Mucosa of rectum (tissue), 2 donors: ENCODE data around the gene COL4A1.
"Not testable (repeated sequence)": the region's sequence is repeated elsewhere in the genome, so short reads cannot be mapped to it uniquely, and the experiment has no call there.

Source experiments
- H3K27ac ChIP-seq, 2 donors: one replicate each; pipeline ENCODE4 v1.7.0; 2013; ENCODE audit warnings: inconsistent platforms in 2 of 2, low read depth in 2 of 2, low read length in 2 of 2
- H3K27me3 ChIP-seq, 2 donors: one replicate each; pipeline ENCODE4 v1.7.0; 2013; ENCODE audit warnings: low read length in 2 of 2; ENCODE audit not compliant: control insufficient read depth in 2 of 2, insufficient read depth in 2 of 2
- H3K36me3 ChIP-seq, 2 donors: one replicate each; pipeline ENCODE4 v1.7.0; 2013; ENCODE audit warnings: low read length in 2 of 2; ENCODE audit not compliant: control insufficient read depth in 2 of 2, insufficient read depth in 2 of 2
- H3K4me1 ChIP-seq, 2 donors: one replicate each; pipeline ENCODE4 v1.7.0; 2013; ENCODE audit warnings: low read length in 2 of 2, mild to moderate bottlenecking in 1 of 2; ENCODE audit not compliant: control insufficient read depth in 2 of 2, insufficient read depth in 2 of 2
- H3K4me3 ChIP-seq, 2 donors: one replicate each; pipeline ENCODE4 v1.7.0; 2013; ENCODE audit warnings: low read length in 2 of 2
- H3K9ac ChIP-seq, 2 donors: one replicate each; pipeline ENCODE4 v1.7.0; 2013; ENCODE audit warnings: low read length in 2 of 2, low read depth in 1 of 2, mild to moderate bottlenecking in 1 of 2
- H3K9me3 ChIP-seq, 2 donors: one replicate each; pipeline ENCODE4 v1.7.0; 2013; ENCODE audit warnings: low read length in 2 of 2; ENCODE audit not compliant: control insufficient read depth in 2 of 2
- donor health status: healthy.
- donor health status: Normal muscosa, but diverticular disease.

COL4A1 gene

DNA sequence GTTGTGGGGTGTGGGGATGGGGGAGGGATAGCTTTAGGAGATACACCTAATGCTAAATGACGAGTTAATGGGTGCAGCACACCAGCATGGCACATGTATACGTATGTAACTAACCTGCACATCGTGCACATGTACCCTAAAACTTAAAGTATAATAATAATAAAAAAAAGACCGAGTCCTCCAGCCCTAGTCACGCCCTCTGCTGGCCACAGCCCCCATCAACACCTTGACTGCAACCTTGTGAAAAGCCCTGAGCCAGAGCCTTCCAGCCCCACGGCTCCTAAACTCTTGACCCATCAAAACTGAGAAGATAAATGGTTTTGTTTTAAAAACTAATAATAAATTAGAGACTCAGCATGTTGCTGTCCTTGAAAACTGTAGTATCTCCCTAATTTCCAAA is 194.6 kb downstream of the COL4A1 start:
- not testable (repeated sequence) for H3K9ac ChIP-seq, H3K27me3 ChIP-seq, H3K36me3 ChIP-seq, H3K4me3 ChIP-seq, H3K27ac ChIP-seq, H3K9me3 ChIP-seq, H3K4me1 ChIP-seq

DNA sequence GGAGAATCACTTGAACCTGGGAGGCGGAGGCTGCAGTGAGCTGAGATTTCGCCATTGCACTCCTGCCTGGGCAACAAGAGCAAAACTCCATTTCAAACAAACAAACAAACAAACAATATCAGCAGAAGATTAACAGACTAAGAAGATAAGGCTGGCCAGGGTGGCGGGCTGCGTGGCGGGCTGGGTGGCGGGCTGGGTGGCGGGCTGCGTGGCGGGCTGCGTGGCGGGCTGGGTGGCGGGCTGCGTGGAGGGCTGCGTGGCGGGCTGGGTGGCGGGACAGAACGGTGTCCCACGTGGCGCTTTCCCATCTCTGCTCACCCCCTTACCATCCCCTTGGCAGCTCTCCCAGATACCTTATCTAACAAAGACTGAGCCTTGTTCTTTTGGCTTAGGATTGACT is 196.2 kb downstream of the COL4A1 start:
- Histone ChIP-seq H3K36me3 (no peaks in the 10 kb centered on the region), H3K4me3 (no peak overlapping the region), H3K27ac (no peak overlapping the region), H3K27me3 (no peaks in the 10 kb centered on the region), H3K9me3 (no peaks in the 10 kb centered on the region), H3K9ac (no peak overlapping the region), H3K4me1 (no peaks in the 10 kb centered on the region)

DNA sequence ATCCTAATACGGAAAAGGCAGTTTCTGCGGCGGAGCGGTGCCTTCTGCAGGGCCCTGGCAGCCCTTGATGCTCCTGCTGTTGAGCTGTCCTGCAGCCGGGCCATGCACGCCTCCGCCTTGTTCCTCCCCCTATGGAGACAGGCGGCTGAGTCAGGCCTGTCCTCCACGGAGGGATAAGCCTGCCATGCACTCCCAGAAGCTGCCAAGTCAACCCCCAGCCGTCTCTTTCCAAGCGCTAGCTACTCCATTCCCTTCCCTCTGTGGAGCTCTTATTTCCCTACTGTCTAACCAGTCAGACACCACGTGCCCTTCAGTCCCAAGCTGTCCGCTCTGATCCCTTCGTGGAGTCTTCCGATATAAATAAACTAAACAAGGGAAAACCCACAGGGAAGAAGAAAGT is 197.0 kb downstream of the COL4A1 start:
- no peaks in the 10 kb centered on the region for H3K9me3 ChIP-seq
- no peaks in the 10 kb centered on the region for H3K4me1 ChIP-seq
- no peak overlapping the region for H3K27ac ChIP-seq
- H3K36me3 ChIP-seq, result no peaks in the 10 kb centered on the region
- H3K9ac ChIP-seq, result no peak overlapping the region
- no peaks in the 10 kb centered on the region for H3K27me3 ChIP-seq
- H3K4me3 ChIP-seq, result no peak overlapping the region

DNA sequence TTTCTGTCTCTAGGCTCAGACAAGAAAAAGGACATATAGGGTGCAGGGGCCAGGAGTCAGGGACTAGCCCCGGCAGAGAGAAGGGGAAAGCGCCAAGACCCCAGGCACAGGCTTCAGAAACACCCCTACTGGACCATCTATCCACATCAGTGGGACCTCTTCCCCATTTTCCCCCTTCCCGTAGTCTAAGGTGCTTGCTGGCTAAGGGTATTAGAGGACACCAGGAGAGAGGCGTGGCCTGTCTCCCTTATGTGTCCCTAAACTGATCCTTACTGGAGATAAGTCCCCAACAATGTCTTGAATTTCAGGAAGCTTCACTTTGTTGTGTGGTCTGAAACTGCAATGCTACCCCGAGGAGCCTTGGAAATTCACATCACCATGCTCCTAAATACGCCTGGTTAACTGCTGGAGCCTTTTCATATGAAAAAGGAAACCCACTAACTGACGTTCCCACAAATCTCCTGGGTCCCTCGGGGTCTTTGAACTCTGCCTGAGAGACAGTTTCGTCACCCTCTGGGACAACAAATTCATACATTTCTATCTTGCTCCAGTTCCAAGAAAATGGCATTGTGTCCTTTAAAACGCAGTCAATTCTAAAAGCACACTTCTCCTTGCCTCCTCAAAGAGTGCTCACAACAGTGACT is 197.7 kb downstream of the COL4A1 start:
- Histone ChIP-seq H3K27ac (no peak overlapping the region), H3K9ac (no peak overlapping the region), H3K9me3 (no peaks in the 10 kb centered on the region), H3K4me3 (no peak overlapping the region), H3K4me1 (no peaks in the 10 kb centered on the region), H3K36me3 (no peaks in the 10 kb centered on the region), H3K27me3 (no peaks in the 10 kb centered on the region)

DNA sequence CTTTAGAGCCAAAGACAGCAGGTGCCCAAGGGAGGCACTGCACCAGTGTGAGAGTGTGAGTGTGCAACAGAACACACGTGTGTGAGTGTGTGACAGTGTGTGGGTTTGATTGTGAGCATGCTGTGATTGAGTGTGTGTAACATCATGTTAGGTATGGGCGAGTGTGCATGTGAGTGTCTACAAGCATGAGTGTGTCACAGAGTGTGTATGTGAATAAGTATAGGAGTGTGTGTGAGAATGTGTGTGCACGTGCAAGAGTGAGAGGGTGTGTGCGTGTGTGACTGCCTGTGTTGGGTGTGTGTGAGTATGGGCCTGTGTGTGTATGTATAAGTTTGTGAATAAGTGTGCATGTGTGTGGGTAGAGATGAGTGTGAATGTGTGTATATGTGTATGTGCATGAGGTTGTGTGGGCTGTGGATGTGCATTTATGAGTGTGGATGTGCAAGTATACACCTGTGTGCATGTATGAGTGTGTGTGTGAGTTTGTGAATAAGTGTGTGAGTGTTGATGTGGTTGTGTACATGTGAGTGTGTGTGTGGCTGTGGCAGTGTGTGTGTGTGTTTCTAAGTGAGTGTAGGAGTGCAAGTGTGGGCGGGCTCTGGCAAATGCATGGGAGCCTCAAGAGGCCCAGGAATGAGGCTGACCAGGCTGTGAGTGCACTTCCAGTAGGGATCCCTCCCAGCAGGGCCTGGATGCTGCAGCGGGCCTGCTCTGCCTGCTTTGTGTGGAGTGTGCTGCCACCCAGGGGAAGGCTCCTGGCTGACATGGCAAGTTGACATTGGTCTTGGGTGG is 198.4 kb downstream of the COL4A1 start:
- Histone ChIP-seq H3K36me3 (no peaks in the 10 kb centered on the region), H3K9ac (no peak overlapping the region), H3K4me1 (no peaks in the 10 kb centered on the region), H3K27ac (no peak overlapping the region), H3K27me3 (no peaks in the 10 kb centered on the region), H3K9me3 (no peaks in the 10 kb centered on the region), H3K4me3 (no peak overlapping the region)

DNA sequence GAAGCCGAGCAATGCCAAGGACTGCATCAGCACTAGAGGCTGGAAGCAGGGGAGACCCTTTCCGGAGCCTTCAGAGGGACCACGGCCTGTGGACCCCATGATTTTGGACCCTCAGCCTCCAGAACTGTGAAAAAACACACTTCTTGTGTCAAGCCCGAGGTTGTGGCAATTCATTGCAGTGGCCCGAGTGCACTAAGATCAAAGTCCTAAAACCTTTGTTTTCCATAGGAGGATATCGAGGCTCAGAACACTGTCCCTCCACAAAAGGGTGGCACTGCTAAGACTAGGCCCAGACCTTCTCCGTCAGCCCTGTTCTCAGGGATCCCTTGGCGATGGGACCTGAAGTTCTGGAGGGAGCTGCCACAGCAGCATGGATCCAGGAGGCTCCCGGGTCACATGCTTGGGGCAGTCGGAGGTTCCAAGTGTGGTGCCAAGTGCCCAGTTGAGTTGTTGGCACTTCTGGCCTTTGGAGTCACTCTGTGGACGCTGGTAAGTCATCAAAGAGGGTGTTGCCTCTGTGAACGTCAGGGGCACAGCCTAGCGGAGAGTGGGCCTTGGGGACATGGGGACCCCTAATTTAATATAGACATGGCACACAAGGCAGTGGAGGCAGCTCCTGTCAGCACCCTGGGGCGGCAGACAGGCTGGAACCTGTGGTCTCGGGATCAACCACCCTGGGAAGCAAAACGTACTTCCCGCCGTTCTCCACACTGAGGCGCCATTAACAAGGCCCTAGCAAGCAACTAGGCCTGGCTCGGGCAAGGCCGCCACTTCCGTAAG is 199.2 kb downstream of the COL4A1 start:
- Histone ChIP-seq H3K9ac (no peak overlapping the region), H3K9me3 (no peaks in the 10 kb centered on the region), H3K36me3 (no peaks in the 10 kb centered on the region), H3K4me1 (no peaks in the 10 kb centered on the region), H3K27ac (no peak overlapping the region), H3K4me3 (no peak overlapping the region), H3K27me3 (no peaks in the 10 kb centered on the region)

DNA sequence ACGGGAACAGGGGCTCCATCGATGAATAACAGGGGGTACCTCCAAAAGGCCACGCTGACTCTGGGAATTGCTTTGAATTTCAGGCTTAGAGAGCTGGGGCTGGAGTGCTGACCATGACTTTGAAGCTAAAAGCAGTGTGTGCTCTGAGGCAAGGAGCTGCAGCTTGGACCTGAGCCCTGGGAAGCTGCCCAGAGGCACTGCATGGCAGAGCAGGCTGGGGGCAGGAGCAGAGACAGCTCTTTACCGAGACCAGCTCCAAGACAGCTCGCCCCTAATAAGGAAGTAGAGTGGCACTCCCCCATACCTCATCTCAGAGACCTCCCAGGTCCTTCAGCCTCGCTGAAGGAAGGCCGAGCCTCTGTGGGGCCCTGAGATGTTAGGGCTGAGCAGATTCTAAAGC is 200.2 kb downstream of the COL4A1 start:
- no peak overlapping the region for H3K4me3 ChIP-seq
- no peaks in the 10 kb centered on the region for H3K36me3 ChIP-seq
- no peak overlapping the region for H3K27ac ChIP-seq
- H3K27me3 ChIP-seq, result no peaks in the 10 kb centered on the region
- H3K9me3 ChIP-seq, result no peaks in the 10 kb centered on the region
- H3K4me1 ChIP-seq, result no peaks in the 10 kb centered on the region
- H3K9ac ChIP-seq, result no peak overlapping the region

DNA sequence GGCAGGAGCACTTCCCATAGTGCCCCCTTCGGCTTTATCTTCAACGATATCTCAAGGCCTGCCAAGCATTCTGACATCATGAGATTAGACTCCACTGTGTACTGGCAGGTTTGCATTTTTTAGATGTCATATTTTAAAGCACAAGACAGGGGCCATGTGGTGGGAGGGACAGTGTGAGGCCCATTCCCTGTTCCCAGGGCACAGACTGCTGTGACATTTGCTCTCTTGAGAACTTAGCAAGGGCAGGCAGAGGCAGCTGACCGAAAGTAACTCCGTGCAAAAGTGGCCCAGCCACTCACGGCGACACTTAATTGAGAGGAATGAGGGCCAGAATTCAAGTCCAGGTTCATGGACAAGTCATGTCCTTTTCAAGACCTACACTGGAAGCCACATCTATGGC is 201.8 kb downstream of the COL4A1 start:
- Histone ChIP-seq H3K27me3 (no peaks in the 10 kb centered on the region), H3K9me3 (no peaks in the 10 kb centered on the region), H3K27ac (no peak overlapping the region), H3K36me3 (no peaks in the 10 kb centered on the region), H3K9ac (no peak overlapping the region), H3K4me3 (no peak overlapping the region), H3K4me1 (no peaks in the 10 kb centered on the region)

DNA sequence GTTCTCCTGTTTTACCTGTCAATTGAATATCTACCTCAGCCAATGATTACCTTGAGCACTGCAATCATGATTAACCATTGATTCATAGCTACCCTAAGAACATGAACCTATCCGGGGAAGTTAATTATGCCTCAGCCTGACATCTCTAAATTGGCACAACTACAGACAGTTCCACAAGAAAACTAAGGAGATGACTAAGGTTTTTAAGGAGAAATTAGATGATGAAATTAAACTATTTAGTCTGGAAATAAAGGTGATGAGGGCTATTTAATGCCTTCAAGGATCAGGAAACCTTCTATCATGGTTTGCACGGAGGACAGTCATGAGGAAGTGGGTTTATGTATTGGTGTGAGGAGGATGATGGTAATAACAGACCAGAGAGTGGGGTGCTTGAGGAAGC is 203.4 kb downstream of the COL4A1 start:
- no peaks in the 10 kb centered on the region for H3K36me3 ChIP-seq
- no peak overlapping the region for H3K4me3 ChIP-seq
- no peaks in the 10 kb centered on the region for H3K4me1 ChIP-seq
- no peaks in the 10 kb centered on the region for H3K27me3 ChIP-seq
- no peak overlapping the region for H3K27ac ChIP-seq
- H3K9me3 ChIP-seq, result no peaks in the 10 kb centered on the region
- no peak overlapping the region for H3K9ac ChIP-seq

DNA sequence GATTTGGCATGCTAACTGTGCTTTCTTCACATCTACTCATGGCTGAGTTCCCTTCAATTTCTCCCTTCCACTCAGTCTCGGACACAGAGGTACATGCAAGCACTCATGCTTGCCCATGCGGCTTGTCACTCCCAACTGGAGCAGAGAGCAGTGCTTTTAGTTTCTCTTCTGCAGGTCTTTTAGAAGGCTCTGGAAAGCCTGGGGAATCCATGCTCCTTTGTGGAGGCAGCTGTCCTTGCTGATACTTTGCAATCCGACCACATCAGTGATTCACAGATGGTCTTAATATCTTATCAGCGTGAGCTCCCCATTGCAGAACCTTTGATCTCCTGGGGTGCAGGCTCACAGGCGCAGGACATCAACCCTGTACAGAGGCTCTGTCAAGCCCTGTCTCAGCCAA is 203.9 kb downstream of the COL4A1 start:
- Histone ChIP-seq H3K9ac (no peak overlapping the region), H3K4me1 (no peaks in the 10 kb centered on the region), H3K27me3 (no peaks in the 10 kb centered on the region), H3K36me3 (no peaks in the 10 kb centered on the region), H3K4me3 (no peak overlapping the region), H3K27ac (no peak overlapping the region), H3K9me3 (peaks cover 0 to 2% of the 10 kb centered on the region in 2 donors)
